ENCODE data around the gene RAMAC. TPM values are rescaled to one million over a fixed set of nuclear protein-coding genes. Genes with fewer than 3 reads are reported as not detected.

RAMAC gene
- total RNA-seq (2012; rRNA removed) = 29.6 and 38.9 TPM in 2 replicates
- polyA plus RNA-seq (2012; rRNA removed) = 18.5 and 23.6 TPM in 2 replicates
- 5.0 and 12.7 TPM in 2 replicates for polyA plus RNA-seq (2012; cell fraction: cytosol; rRNA removed)
- 1.2 and 6.0 TPM in 2 replicates for polyA plus RNA-seq (2012; cell fraction: nucleus; rRNA removed; ENCODE audit: low replicate concordance)
- Bru-seq, nascent RNA = percentile 73 among the genes with signal in this experiment
- BruChase-seq, experiment 1, labeled RNA remaining after a 6-hour chase = percentile 74 among the genes with signal in this experiment
- BruChase-seq, experiment 2, labeled RNA remaining after a 2-hour chase = percentile 83 among the genes with signal in this experiment
- long read RNA-seq, transcript RAMAC-201 (4 exons, 1,568 nt) = major isoform, 29 of 31 reads
- long read RNA-seq, partial matches to known transcripts = 0 of 31 reads
- long read RNA-seq, other reads (novel, unspliced or antisense) = 2 of 31 reads

- Histone ChIP-seq H3K36me3 (ENCODE audit: control insufficient read depth, insufficient read depth, low read length) (peaks cover 2% of the 10 kb centered on the region; the same call in 1 of the 2 replicates), H3K4me3 (ENCODE audit: insufficient read depth, low read depth, low read length) (peak within 1 kb of the TSS; percentile 63), H3K56ac (ENCODE audit: extremely low read depth, insufficient read depth, low read length) (peak within 1 kb of the TSS; percentile 94), H2BK5ac (ENCODE audit: low read depth, low read length, poor library complexity, severe bottlenecking) (peak within 1 kb of the TSS; percentile 94), H4K20me1 (ENCODE audit: insufficient read depth, low read length) (no peaks in the 10 kb centered on the region), H3K27me3 (ENCODE audit: control insufficient read depth, insufficient read depth, low read length) (no peaks in the 10 kb centered on the region), H3K27ac (ENCODE audit: insufficient read depth, low read length) (peak within 1 kb of the TSS; percentile 85), H3K9me3 (ENCODE audit: control insufficient read depth, insufficient read depth, low read length) (no peaks in the 10 kb centered on the region), H3K4me2 (ENCODE audit: low read depth, low read length) (peak within 1 kb of the TSS; percentile 87), H3K14ac (replicated peaks; ENCODE audit: low read depth, low read length) (peak within 1 kb of the TSS; percentile 99), H3K79me1 (ENCODE audit: low read depth in 1 of 2, low read length in 2 of 2) (peaks cover 5 to 21% of the 10 kb centered on the region in 2 experiments), H3K4ac (ENCODE audit: low read depth, low read length) (peak within 1 kb of the TSS; percentile 99), H4K5ac (ENCODE audit: low read depth, low read length) (peak within 1 kb of the TSS; percentile 92), H2AFZ (replicated peaks; ENCODE audit: low read length, poor library complexity) (peak within 1 kb of the TSS; percentile 100), H2BK20ac (ENCODE audit: low read depth, low read length) (peak within 1 kb of the TSS; percentile 85; the same call in 1 of the 2 replicates), H2BK120ac (ENCODE audit: low read depth, low read length) (peak within 1 kb of the TSS; percentile 95), H4K8ac (ENCODE audit: low read depth in 2 of 2, low read length in 2 of 2) (peak within 1 kb of the TSS; percentile 88 to 100), H2AK5ac (ENCODE audit: low read depth, low read length) (peak within 1 kb of the TSS; percentile 73), H2AK9ac (replicated peaks; ENCODE audit: low read depth, low read length, poor library complexity) (peak within 1 kb of the TSS; percentile 95), H3K18ac (ENCODE audit: low read depth, low read length) (peak within 1 kb of the TSS; percentile 77), H2BK15ac (ENCODE audit: low read depth, low read length) (peak within 1 kb of the TSS; percentile 93; the same call in 2 of the 3 replicates), H3K4me1 (ENCODE audit: control insufficient read depth, insufficient read depth, low read length) (peaks cover 3% of the 10 kb centered on the region; the same call in 1 of the 2 replicates), H3K23ac (ENCODE audit: low read depth, low read length) (peak within 1 kb of the TSS; percentile 97), H4K91ac (ENCODE audit: insufficient read depth, low read depth, low read length) (peak within 1 kb of the TSS; percentile 96), H3K9me1 (ENCODE audit: insufficient read depth, low read length) (peaks cover 8% of the 10 kb centered on the region), H3K9ac (ENCODE audit: low read depth, low read length) (peak within 1 kb of the TSS; percentile 97)
- DNase-seq (peak; percentile 95), ATAC-seq (ENCODE audit: low read depth) (peak; percentile 97)
- POLR2A ChIA-PET (ENCODE audit: unreplicated experiment) = interaction anchor here (0.5 to 0.7 kb wide), 3 partner anchors 47 to 236 kb away, joined by 4 to 5 read pairs (median 5); no protein-coding TSS in a partner anchor
- TF ChIP-seq BHLHE40 (IDR thresholded peaks at IDR 0.05; ENCODE audit: low read depth, low read length) (no peak), RCOR1 (IDR thresholded peaks at IDR 0.05; ENCODE audit: insufficient replicate concordance, low read length) (no peak), USF2 (IDR thresholded peaks at IDR 0.05; ENCODE audit: low read depth, low read length) (peak; percentile 66; the same call in 1 of the 2 replicates), MXI1 (IDR thresholded peaks at IDR 0.05; ENCODE audit: borderline replicate concordance, low read depth, low read length) (no peak; the same call in 1 of the 2 replicates), CEBPB (IDR thresholded peaks at IDR 0.05; ENCODE audit: low read depth, low read length) (peak; percentile 45; the same call in 1 of the 2 replicates), ELK1 (IDR thresholded peaks at IDR 0.05; ENCODE audit: borderline replicate concordance, low read depth, low read length) (no peak), POLR2A (IDR thresholded peaks at IDR 0.05; ENCODE audit: low read depth, low read length) (peak; percentile 39; the same call in 1 of the 2 replicates), RFX5 (IDR thresholded peaks at IDR 0.05; ENCODE audit: low read depth, low read length) (no peak), MAZ (IDR thresholded peaks at IDR 0.05; ENCODE audit: borderline replicate concordance, low read depth, low read length) (0 out of 2 replicates have a peak, but pooled peaks have one; percentile 28)
- WGBS, 2 experiments (ENCODE audit: extremely low coverage in 2 of 2, insufficient read length in 1 of 2) = 0% methylated on average over 5 of the region's 45 CpGs; no CpG with 5 or more reads in 1 of the 2 experiments
- in situ Hi-C loops (cut with MboI; ENCODE audit: low sequenced_read_pairs) (no loop called here), dilution Hi-C loops (cut with HindIII; ENCODE audit: low sequenced_read_pairs, unreplicated experiment) (no loop called here), intact Hi-C loops (cut with micrococcal nuclease) (loop anchor here (5.0 kb wide), 3 partner anchors 139 to 234 kb away; no protein-coding TSS in a partner anchor)
- CTCF ChIA-PET = interaction anchor here (0.8 to 2.1 kb wide), 2 partner anchors 14 to 137 kb away, joined by 3 to 4 read pairs; no protein-coding TSS in a partner anchor
- BruUV-seq (replicated peaks) = no TSS peak
These were observed at the start of gene RAMAC for GRCh38 chr15:82985688-82986441. TSS of gene RAMAC (plus strand) at chr15:82986210. CDS start at chr15:82989019, 2,809 bp downstream.
